Raji (cell line): ENCODE results near the gene ASCL2.

ENCODE experiments used
- POLR2A ChIP-seq: IDR thresholded peaks from 2 replicates; pipeline ENCODE4 v1.6.1; 2011; ENCODE audit warnings: low read depth, low read length, control low read depth; ENCODE audit not compliant: insufficient read depth

Gene ASCL2

GRCh38 chr11:2303627-2304505 lies 33.5 kb upstream of the ASCL2 start:
- TF ChIP-seq POLR2A: no peak

- TF ChIP-seq POLR2A: no peak
Measured at GRCh38 chr11:2302896-2303626, 32.7 kb upstream of the ASCL2 start.

GRCh38 chr11:2302306-2302895 lies 32.0 kb upstream of the ASCL2 start:
- no peak for TF ChIP-seq POLR2A

GRCh38 chr11:2301631-2302305 lies 31.4 kb upstream of the ASCL2 start, which contains the start of the genes C11orf21 and TSPAN32:
TSS of gene C11orf21 (minus strand) at chr11:2301918. CDS start at chr11:2301808, 110 bp downstream.
TSS of gene TSPAN32 (plus strand) at chr11:2302013. CDS start at chr11:2302150, 137 bp downstream.
- TF ChIP-seq POLR2A: no peak

- no peak for TF ChIP-seq POLR2A
Measured at GRCh38 chr11:2300936-2301630, 30.7 kb upstream of the ASCL2 start.

GRCh38 chr11:2300290-2300935 lies 30.0 kb upstream of the ASCL2 start:
- no peak for TF ChIP-seq POLR2A

- no peak for TF ChIP-seq POLR2A
Measured at GRCh38 chr11:2299773-2300172, 29.4 kb upstream of the ASCL2 start.

- TF ChIP-seq POLR2A: no peak
Measured at GRCh38 chr11:2298795-2299761, 28.7 kb upstream of the ASCL2 start.

- no peak for TF ChIP-seq POLR2A
Measured at GRCh38 chr11:2298131-2298794, 27.9 kb upstream of the ASCL2 start.

- TF ChIP-seq POLR2A: no peak
Measured at GRCh38 chr11:2297623-2298030, 27.2 kb upstream of the ASCL2 start.

- no peak for TF ChIP-seq POLR2A
Measured at GRCh38 chr11:2296913-2297622, 26.7 kb upstream of the ASCL2 start.
